Measurements from ENCODE around the gene RXRB.
"Not testable (repeated sequence)": the region's sequence is repeated elsewhere in the genome, so short reads cannot be mapped to it uniquely, and the experiment has no call there.

RXRB gene

GRCh38 chr6:33160728-33161344 lies 39.6 kb downstream of the RXRB start:
- peak; percentile 59 to 61 for DNase-seq

DNA sequence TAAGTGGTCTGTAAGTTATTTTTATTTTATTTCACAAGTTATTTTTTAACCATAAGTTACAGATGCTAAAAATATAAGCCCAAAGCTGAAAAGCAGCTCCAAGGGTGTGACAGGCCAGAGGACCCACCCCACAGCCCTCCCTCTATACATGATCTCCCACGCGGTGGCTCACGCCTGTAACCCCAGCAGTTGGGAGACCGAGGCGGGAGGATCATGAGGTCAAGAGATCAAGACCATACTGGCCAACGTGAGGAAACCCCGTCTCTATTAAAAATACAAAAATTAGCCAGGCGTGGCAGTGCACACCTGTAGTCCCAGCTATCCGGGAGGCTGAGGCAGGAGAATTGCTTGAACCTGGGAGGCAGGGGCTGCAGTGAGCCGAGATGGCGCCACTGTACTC lies 40.4 kb downstream of the RXRB start:
- no peak for DNase-seq

DNA sequence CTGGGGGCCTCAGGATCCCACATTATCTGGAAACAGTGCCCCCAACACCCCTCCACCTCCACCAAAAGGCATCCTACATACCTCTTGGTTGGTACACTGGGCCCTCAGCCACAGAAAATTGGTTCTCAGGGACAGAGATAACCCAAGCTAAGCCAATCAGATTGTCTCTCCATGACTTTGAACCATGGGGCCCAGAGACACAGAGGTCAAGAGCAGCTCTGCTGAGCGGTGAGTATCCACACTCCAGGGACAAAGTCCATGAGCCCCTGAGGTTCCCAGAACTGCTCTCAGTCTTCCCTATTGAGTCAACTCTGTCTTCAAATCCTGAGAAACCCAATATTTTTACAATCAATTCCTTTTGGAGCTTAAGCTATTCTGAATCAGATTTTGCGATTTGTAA lies 43.5 kb downstream of the RXRB start:
- DNase-seq, result no peak

DNA sequence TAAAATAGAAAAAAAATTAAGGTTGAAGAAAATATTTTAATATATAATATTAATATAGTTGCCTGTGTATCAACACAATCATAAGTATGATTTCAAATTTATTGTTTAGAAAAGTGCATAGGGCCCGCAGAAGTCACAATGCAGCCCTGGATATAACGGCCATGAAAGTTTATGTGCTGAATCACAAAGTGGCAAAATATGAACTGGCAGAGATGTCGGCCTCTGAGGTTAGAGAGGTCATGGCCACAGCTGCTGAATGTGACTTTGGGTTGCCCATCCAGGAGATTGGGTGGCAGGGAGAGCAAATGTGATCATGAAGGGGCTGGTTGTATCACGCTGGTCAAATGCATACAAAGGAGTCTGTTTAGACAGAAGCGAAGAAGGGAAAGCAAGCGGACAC lies 43.9 kb downstream of the RXRB start:
- DNase-seq, result no peak

- DNase-seq, result no peak
Measured at GRCh38 chr6:33154349-33154748, 46.1 kb downstream of the RXRB start.

- DNase-seq, result no peak
Measured at GRCh38 chr6:33151050-33151449, 49.4 kb downstream of the RXRB start.

- not testable (repeated sequence) for DNase-seq
Measured at GRCh38 chr6:33150560-33150959, 49.9 kb downstream of the RXRB start.

DNA sequence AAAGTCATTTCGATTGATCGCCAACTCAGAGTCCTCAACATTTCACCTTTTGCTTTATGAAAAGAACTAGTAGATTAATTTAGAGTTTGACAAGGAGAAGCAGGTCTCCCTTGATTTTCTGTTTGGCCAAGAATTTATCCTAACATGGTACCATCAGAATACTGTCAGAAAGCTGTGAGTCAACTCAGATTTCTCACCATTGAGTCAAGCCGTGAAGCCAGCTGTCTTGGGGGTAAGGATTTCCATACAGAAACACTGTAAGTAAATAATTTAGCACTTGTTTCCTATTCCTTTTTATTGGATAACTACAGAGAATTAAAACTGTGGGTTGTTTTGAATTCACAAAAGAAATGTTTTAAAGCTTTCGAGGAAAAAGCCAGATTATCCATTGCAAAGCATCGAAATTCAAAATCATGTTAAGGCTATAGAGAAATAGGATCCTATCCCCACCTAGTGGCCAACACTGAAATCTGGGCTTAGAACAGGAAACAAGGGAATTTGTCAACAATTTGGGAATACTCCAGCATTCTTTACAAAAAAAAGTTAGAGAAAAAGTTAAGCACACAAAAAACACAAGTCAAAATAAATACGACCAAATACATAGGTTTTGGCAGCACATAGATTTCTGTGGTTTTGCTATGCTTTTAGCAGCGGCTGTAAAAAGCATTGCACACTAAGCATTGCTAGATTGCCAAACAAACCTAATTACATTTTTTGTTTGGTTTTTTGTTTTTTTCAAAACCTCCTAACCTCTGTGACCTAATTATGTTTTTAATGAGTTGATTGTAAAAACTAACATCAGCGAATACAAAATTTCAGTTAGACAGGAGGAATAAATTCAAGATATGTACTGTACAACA lies 52.4 kb downstream of the RXRB start:
- DNase-seq, result peak; percentile 18 to 74

GRCh38 chr6:33144373-33144772 lies 56.1 kb downstream of the RXRB start:
- peak; percentile 79 to 94 for DNase-seq

Data from inflammatory macrophage treated with lipopolysaccharide for 1 hour (primary cell).